Mesodermal cell (in vitro differentiated cells): ENCODE data around the gene KRT77. TPM values are rescaled to one million over a fixed set of nuclear protein-coding genes. Genes with fewer than 3 reads are reported as not detected.
"Not testable (repeated sequence)": the region's sequence is repeated elsewhere in the genome, so short reads cannot be mapped to it uniquely, and the experiment has no call there.

ENCODE experiments used
- H3K27ac ChIP-seq: 2 replicates; pipeline ENCODE4 v1.7.0; 2013; ENCODE audit warnings: mild to moderate bottlenecking, low read depth, low read length, moderate library complexity; ENCODE audit not compliant: severe bottlenecking
- H3K36me3 ChIP-seq: 2 replicates; pipeline ENCODE4 v1.7.1; 2013; ENCODE audit warnings: mild to moderate bottlenecking, low read length, moderate library complexity; ENCODE audit not compliant: control insufficient read depth, insufficient read depth
- H3K4me1 ChIP-seq: one replicate; pipeline ENCODE4 v1.7.1; 2013; ENCODE audit warnings: mild to moderate bottlenecking, low read length; ENCODE audit not compliant: insufficient read depth, control insufficient read depth, poor library complexity, severe bottlenecking
- H3K4me3 ChIP-seq: 2 replicates; pipeline ENCODE4 v1.7.0; 2013; ENCODE audit warnings: low read length, control low read depth, mild to moderate bottlenecking; ENCODE audit not compliant: insufficient read depth, poor library complexity, severe bottlenecking; ENCODE audit errors: extremely low read depth
- H3K9me3 ChIP-seq: 2 replicates; pipeline ENCODE4 v1.7.1; 2013; ENCODE audit warnings: mild to moderate bottlenecking, low read length, moderate library complexity; ENCODE audit not compliant: control insufficient read depth
- WGBS, 2 experiments: methylation state at CpG; one replicate each; pipeline ENCODE4 v1.1.5; 2013; ENCODE audit warnings: missing lambda C conversion rate in 2 of 2; ENCODE audit not compliant: insufficient coverage in 2 of 2; 5-methylcytosine and 5-hydroxymethylcytosine counted together
- polyA plus RNA-seq, 2 experiments: library from polyadenylated mRNA; stranded (reverse); fragments of 50-300 nt; gene quantifications; one replicate each; pipeline ENCODE4 v1.2.3, GENCODE V29; 2013

The KRT77 gene
- not detected for polyA plus RNA-seq (2013, experiment 1 of 2)
- polyA plus RNA-seq (2013, experiment 2 of 2), result not detected

GRCh38 chr12:52703424-52703823 is at the start of gene KRT77:
KRT77 (minus strand) TSS chr12:52703524; CDS start chr12:52703434, 90 bp downstream.
- Histone ChIP-seq H3K9me3 (no peaks in the 10 kb centered on the region), H3K27ac (no peak within 1 kb of the TSS), H3K4me1 (peaks cover 3% of the 10 kb centered on the region), H3K36me3 (no peaks in the 10 kb centered on the region), H3K4me3 (no peak within 1 kb of the TSS)
- WGBS, 2 experiments, result 100% methylated on average over 1 of the region's 2 CpGs

GRCh38 chr12:52752516-52752915 is 49.2 kb upstream of the KRT77 start:
- whole genome bisulfite sequencing, 2 experiments, result 100% methylated on average over 1 of the region's 2 CpGs
- H3K9me3 ChIP-seq, result no peaks in the 10 kb centered on the region
- no peaks in the 10 kb centered on the region for H3K4me1 ChIP-seq
- H3K36me3 ChIP-seq, result no peaks in the 10 kb centered on the region
- H3K27ac ChIP-seq, result no peak overlapping the region
- no peak overlapping the region for H3K4me3 ChIP-seq

GRCh38 chr12:52751795-52752194 is 48.5 kb upstream of the KRT77 start:
- H3K27ac ChIP-seq, result no peak overlapping the region
- H3K36me3 ChIP-seq, result no peaks in the 10 kb centered on the region
- H3K4me1 ChIP-seq, result no peaks in the 10 kb centered on the region
- no peaks in the 10 kb centered on the region for H3K9me3 ChIP-seq
- H3K4me3 ChIP-seq, result no peak overlapping the region

GRCh38 chr12:52750532-52750931 is 47.2 kb upstream of the KRT77 start:
- H3K4me3 ChIP-seq, H3K36me3 ChIP-seq, H3K27ac ChIP-seq, H3K4me1 ChIP-seq, H3K9me3 ChIP-seq: not testable (repeated sequence)
- WGBS, 2 experiments, result no CpG with 5 or more reads among the region's 3 CpGs

- 100% methylated on average over 2 of the region's 3 CpGs for WGBS, 2 experiments
- no peak overlapping the region for H3K27ac ChIP-seq
- H3K4me3 ChIP-seq, result no peak overlapping the region
- no peaks in the 10 kb centered on the region for H3K36me3 ChIP-seq
- no peaks in the 10 kb centered on the region for H3K4me1 ChIP-seq
- no peaks in the 10 kb centered on the region for H3K9me3 ChIP-seq
Measured at GRCh38 chr12:52749827-52750226, 46.5 kb upstream of the KRT77 start.

GRCh38 chr12:52748578-52748977 is 45.3 kb upstream of the KRT77 start:
- Histone ChIP-seq H3K4me3 (no peak overlapping the region), H3K36me3 (no peaks in the 10 kb centered on the region), H3K27ac (no peak overlapping the region), H3K9me3 (no peaks in the 10 kb centered on the region), H3K4me1 (no peaks in the 10 kb centered on the region)
- 79% methylated on average over 12 to 14 of the region's 14 CpGs for WGBS, 2 experiments

GRCh38 chr12:52745554-52745953 is 42.2 kb upstream of the KRT77 start:
- no peak overlapping the region for H3K4me3 ChIP-seq
- no peaks in the 10 kb centered on the region for H3K4me1 ChIP-seq
- 66 to 88% methylated on average over 3 to 4 of the region's 5 CpGs for WGBS, 2 experiments
- H3K27ac ChIP-seq, result no peak overlapping the region
- H3K9me3 ChIP-seq, result no peaks in the 10 kb centered on the region
- no peaks in the 10 kb centered on the region for H3K36me3 ChIP-seq

- Histone ChIP-seq H3K4me3 (no peak overlapping the region), H3K9me3 (no peaks in the 10 kb centered on the region), H3K27ac (no peak overlapping the region), H3K4me1 (no peaks in the 10 kb centered on the region), H3K36me3 (no peaks in the 10 kb centered on the region)
- WGBS, 2 experiments, result 57 to 67% methylated on average over 1 of the region's 1 CpG
Measured at GRCh38 chr12:52744493-52745156, 41.3 kb upstream of the KRT77 start.

GRCh38 chr12:52742822-52743457 is 39.6 kb upstream of the KRT77 start:
- H3K4me3 ChIP-seq, result no peak overlapping the region
- H3K4me1 ChIP-seq, result no peaks in the 10 kb centered on the region
- no peaks in the 10 kb centered on the region for H3K9me3 ChIP-seq
- no peak overlapping the region for H3K27ac ChIP-seq
- WGBS, 2 experiments, result 52% methylated on average over 2 of the region's 3 CpGs
- no peaks in the 10 kb centered on the region for H3K36me3 ChIP-seq

GRCh38 chr12:52742196-52742580 is 38.9 kb upstream of the KRT77 start:
- no peak overlapping the region for H3K27ac ChIP-seq
- H3K9me3 ChIP-seq, result no peaks in the 10 kb centered on the region
- no peaks in the 10 kb centered on the region for H3K36me3 ChIP-seq
- no peaks in the 10 kb centered on the region for H3K4me1 ChIP-seq
- no peak overlapping the region for H3K4me3 ChIP-seq
- WGBS, 2 experiments, result 54 to 77% methylated on average over 4 to 6 of the region's 7 CpGs
